GM19324 (cell line): ENCODE measurements around the gene GAS2L1.

Experiments used
- ATAC-seq: cut with Tn5 transposase; IDR thresholded peaks from one replicate; pipeline ENCODE4 v1.9.1; 2021; ENCODE audit warnings: mild to moderate bottlenecking, moderate library complexity; ENCODE audit not compliant: unreplicated experiment, low FRiP score

The GAS2L1 gene

DNA sequence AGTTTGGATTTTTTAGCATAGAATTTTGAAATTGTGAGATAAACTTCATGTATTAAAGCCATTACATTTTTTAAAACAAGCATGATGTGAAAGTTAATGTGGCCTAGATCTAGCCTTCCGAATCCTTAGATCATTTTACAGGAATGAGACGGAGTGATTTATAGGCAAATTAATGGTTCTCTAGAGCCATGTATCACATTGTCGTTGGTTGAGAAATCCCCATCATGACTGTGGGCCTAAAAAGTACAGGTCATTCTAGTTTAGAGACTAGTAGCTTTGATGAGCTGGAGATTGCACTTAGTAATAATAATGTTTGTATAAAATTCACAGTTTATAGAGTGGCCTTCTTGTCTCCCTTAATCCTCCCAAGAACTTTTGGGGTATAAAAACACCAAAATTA lies 31.3 kb upstream of the GAS2L1 start:
- ATAC-seq = no peak

DNA sequence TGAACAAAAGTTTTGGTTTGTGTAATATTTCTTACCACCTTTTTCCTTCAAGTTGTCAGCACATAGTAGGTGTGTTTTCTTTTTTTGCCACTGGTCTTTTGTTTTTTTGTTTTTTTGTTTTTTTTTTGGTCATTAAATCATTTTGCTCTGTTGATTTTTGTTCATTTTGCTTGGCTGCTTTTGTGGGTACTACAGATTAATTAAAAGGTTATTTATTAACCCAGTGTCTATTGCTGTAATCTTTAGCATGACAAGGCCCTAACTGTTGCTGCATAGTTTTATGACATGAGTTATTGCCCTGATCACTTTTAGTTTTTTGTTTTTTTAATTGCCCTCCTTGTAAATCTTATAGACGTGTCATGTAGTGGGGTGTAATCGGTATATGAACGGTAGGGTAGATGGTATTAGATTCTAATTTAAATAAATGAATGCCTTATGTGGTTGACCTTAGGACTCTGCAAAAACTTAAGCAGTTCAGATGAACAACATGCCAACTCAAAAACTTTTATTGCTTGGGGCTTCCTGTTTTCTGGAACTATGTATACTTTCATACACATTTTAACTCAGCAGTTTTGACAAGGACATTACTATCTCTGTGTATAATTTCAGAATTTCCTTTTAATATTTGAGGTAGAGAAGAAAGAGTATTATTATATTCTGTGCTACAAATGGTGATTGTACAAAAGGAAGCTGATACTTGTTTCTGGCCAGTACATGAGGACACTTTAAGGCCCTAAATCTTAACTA lies 30.5 kb upstream of the GAS2L1 start:
- no peak for ATAC-seq

DNA sequence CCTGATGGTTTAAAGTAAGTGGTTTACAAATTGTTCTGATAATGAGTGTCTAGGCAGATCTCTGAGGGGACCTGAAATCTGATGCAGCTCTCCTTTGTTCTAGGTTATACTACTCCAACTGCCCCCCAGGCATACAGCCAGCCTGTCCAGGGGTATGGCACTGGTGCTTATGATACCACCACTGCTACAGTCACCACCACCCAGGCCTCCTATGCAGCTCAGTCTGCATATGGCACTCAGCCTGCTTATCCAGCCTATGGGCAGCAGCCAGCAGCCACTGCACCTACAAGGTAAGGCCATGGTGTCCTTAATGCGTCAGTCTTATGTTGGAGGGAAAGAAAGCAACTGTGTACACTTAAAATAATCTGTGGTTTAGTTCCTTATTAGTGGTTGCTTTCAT lies 28.5 kb upstream of the GAS2L1 start:
- ATAC-seq = no peak

DNA sequence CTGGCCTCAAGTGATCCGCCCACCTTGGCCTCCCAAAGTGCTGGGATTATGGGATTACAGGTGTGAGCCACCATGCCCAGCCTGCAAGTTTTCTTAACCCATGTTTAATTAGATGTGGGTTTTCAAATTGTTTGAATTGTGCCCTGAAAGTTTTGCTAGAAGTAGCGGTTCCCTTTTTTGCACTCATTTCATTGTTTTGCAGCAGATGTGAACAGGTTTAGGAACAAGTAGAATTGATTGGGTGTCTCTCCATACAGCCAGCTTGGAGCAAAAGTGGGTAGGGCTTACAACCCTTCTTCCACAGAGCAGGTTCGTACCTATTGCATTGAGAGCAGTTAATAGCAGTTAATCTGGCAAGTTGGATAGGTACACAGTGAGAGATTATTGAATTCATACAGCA lies 22.3 kb upstream of the GAS2L1 start:
- ATAC-seq = no peak

DNA sequence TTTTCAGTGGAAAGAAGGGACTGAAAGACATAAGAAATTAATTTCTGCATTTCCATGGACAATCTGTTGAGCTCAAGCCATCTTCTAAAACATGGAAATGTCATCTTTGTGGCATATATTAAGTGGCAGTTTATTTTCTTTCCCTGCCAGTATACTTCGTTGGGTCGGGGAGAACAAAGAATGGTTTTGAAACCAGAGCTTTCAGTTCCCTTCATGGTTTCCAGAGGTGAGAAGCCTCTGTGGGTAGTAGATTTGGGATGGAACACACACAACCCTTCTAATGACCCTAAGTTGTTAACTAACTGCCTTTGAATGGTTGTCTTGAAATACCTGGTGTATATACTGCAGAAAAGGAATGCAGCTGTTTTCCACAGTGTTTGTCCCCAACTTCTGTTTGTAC lies 17.6 kb upstream of the GAS2L1 start:
- no peak for ATAC-seq

DNA sequence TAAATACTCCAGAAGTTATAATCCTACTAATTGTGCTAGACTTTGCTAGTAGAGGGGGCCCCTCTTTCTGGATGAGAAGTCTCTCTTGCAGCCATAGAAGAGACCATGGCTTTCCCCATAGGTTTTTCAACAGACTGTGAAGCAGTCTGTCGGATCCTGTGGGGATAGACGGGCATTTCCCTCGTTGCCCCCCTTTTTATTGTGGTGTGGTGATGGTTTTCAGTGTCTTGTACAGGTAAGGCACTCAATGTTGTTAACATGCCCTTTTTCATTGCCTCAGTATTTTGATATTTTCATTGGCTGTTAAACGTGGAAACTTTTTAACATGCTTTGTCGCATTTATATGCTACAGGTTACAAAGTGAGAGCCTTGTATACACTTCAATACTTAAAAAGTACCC lies 16.4 kb upstream of the GAS2L1 start:
- no peak for ATAC-seq

DNA sequence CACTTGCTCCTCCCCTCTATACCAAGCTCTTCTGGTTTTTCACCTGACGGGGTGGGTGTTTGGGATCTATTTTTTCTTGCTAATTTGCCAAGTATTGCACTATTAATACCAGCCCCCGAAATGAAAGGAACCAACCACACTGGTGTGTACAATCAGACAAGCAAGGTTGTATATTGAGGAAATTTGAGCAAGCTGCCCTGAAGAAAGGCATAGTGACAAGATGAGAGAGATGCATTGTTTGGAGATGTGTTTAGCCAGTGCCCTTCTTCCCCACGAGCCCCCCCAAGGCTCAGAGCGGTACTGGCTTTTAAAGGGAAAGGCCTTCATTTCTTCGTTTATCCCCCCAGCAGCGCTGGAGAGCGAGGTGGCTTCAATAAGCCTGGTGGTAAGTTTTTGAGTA lies 15.2 kb upstream of the GAS2L1 start:
- ATAC-seq = no peak

DNA sequence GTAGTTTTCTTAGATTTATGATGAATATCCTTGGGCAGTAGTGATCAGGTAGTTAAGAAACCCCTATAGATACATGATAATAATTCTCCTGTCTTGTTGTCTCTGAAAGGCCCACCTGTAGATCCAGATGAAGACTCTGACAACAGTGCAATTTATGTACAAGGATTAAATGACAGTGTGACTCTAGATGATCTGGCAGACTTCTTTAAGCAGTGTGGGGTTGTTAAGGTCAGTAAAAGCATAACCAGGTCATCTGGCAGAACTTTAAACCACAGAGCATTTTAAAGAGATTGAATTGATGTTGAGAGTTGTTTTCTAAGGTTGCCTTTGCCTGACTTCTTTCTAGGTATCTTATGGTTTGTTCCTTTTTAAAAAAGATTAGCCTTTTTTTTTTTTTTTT lies 14.1 kb upstream of the GAS2L1 start:
- ATAC-seq = no peak

DNA sequence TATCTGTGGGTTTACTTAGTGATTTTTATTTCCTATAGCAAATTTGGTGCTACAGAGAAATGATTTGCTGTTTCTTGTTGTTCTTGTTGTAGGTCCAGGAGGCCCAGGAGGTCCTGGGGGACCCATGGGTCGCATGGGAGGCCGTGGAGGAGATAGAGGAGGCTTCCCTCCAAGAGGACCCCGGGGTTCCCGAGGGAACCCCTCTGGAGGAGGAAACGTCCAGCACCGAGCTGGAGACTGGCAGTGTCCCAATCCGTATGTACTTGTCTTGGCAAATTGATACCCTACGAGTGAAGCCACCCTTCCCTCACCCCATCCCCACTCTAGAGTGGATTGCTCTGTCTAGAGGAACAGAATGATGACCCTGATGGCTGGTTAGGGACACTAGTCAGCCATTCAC lies 7.8 kb upstream of the GAS2L1 start:
- ATAC-seq = no peak

DNA sequence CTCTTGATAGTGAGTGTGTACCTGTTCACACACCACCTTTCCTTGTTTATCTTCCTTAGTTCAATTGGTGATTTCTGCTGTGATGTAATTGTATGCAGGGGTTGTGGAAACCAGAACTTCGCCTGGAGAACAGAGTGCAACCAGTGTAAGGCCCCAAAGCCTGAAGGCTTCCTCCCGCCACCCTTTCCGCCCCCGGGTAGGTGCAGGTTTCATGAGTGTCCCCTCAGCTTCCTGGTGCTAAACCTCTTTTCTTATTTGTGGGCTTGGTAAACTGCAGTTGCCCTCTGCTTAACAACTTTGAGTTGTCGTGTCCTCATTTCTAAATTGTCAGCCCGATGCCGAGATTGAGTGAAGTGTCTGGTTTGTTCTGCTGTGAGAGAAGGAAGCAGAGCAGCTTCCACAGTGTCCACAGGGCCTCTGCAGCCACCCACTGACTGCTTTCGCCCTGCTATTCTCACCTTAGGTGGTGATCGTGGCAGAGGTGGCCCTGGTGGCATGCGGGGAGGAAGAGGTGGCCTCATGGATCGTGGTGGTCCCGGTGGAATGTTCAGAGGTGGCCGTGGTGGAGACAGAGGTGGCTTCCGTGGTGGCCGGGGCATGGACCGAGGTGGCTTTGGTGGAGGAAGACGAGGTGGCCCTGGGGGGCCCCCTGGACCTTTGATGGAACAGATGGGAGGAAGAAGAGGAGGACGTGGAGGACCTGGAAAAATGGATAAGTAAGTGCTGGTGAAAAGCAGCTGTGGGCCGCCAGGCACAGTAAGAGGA lies 7.1 kb upstream of the GAS2L1 start:
- ATAC-seq = no peak

DNA sequence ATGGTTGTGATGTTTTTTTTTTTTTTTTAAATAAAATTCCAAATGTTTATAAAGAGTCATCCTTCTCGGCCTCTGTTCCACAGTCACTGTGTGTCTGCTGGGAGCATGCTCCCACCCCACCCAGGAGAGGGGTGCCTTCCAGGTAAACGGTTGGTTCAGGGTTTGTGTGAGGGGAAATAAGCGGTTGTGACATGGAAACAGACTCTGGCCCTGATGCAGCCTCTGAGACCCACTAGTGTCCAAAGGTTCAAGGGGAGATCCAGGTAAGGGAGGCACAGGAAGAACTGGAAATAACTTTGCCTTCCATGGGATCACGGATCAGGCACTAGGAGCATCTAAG lies 6.0 kb upstream of the GAS2L1 start:
- ATAC-seq = no peak

DNA sequence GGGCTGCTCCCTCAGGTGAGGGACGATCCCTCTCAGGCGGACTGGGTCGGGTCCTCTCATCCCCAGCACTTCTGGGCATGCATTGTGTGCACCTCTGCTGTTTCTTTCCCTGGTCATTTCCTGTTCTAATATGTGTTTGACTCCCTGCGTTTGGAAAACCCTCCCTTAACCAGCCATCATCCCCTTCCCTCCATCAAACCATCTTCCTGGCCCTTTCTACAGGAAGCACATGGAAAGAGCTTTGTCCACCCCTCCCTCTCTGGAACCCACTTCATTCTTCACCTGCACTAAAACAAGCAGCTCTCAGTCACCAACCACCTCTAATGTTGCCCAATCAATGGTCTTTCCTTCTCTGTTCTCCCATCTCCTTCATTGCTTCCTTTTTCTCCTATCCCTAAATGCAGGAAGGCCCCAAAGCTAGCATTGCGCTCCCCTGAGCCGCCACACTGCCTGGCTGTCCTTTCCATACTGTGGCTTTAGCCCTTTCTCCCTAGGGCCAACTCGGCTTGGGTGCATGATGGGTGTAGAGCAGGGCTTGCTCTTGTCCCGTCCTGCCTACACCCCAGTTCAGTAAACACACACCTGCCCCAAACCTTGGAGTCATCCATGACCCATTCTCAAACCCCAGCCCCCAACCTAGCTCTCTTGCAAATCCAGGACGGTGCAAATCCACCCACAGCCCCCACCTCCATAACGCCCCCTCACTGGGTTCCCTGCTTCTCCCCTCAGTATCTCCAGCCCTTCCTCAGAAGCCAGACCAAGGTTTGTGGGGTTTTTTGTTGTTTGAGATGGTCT lies 5.4 kb upstream of the GAS2L1 start:
- ATAC-seq = no peak

DNA sequence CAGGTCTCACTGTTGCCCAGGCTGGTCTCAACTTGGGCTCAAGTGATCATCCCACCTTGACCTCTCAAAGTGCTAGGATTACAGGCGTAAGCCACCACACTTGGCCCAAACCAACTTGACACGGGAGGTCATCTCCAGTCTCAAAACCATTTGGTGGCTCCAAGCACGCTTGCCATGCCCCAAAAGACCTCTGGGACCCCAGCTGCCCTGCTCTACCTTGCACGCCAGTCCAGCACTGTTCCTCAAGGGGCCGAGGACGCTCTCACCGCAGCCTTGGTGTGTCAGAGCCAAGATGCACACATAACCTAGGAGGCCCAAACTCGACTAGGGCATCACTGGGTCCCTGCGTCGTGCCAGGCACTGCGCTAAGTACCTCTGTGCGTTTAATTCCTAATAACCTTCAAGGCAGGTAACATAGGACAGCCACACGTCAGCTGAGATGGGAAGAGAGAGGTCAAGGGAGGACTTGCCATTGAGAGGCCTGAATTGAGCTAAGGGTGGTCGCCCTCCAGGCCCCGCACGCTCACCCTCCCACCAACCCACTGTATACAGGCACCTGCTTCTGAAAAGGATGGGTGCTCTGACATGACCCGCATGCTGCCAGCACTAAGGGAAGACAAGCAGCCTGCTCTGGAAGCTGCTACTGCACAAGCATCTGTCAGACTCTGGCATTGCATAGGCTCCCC lies 4.6 kb upstream of the GAS2L1 start:
- no peak for ATAC-seq

DNA sequence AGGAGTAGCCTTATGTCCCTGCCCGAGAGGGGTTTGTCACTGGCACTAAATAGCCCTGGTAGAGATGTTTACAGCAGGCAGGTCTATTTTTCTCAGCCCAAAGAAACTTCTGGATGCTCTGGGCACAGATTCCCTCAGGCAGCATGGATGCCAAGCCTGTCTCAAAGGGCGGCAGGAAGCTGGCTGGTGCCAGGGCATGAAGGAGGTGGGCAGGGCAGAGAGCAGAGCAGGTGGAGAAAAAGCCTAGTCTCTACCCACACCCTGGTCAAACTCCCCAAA lies 4.1 kb upstream of the GAS2L1 start:
- ATAC-seq = no peak

DNA sequence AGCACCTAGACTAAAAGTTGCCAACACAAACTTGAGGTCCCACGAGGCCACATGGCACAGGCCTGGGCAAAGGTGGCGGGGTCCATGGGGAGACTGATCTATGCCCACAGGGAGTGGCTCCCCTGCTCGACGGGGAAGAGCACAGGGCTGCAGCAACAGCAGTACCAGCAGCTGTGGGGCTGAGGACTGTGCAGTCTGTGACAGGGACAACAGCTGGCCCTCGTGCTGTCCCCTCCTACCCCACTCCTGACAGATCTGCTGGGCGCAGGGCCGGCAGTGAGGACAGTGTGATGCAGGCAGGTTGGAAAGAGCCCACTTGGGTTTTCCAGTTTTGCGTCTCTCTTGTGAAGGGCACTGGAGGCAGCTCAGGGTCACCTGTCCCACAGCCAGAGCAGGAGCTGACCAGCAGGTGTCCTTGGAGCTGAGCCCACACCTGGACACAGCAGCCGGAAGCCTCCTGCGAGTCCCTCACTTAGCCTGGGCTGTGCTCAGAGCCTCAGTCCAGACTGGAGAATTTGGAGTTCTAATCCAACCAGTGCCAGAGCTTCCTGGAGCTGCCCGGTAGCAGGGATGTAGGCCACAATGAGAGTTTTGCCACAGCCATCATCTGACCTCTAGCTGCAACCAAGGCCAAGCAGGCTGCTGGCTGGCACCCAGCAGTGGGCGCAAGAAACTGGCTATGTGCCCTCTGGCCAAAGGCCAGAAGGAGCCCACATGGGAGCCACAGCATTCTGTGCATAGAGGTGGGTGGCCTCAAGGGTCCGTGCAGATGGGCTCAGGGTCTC lies 3.6 kb upstream of the GAS2L1 start:
- ATAC-seq = no peak

DNA sequence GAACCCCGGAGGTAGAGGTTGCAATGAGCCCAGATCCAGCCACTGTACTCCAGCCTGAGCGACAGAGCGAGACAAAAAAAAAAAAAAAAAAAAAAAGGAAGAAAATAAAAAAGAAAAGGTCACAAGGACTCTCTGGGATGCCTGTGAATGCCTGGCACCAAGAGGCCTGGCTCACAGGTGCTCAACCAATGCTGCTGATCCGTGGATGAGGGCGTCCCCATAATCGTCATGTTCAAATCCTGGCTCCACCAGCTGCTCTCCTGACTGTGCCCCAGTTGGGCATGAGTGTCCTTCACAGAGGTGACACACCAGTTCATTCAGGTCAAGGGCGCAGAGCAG lies 645 bp upstream of the GAS2L1 start:
- ATAC-seq = no peak

DNA sequence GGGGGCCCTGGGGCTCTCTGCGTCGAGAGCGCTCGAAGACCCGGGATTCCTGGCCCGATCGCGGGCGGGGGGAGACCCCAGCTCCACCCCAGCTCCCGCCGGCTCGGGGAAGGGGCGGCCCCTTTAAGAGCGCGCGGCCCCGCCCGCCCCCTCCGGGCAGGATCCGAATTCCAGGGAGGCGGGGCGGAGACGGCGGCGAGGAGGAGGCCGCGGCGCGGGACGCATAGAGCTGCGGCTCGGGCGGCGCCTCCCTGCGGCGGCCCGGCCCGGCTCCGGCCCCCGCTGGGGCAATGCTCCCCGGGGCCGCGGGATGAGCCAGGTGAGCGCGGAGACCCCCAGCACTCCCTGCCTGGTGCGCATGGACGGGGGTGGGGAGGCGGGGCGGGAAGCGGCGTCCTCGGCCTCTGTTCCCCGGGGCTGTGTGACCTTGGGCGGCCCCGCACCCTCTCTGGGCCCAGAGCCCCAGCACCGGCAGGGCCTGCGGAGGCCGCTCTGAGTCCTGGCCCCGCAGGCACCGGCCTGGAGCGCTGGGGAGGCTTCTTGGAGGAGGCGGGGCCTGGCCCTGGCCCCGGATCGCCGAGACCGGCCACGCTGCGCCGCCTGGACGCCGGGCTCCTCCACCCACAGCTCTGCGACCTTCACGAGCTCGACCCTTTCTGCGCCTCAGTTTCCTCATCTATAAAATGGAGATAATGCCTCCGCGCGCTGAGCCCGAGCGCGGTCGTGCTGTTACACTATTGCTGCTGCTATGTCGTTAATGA lies 565 bp downstream of the GAS2L1 start:
- no peak for ATAC-seq

DNA sequence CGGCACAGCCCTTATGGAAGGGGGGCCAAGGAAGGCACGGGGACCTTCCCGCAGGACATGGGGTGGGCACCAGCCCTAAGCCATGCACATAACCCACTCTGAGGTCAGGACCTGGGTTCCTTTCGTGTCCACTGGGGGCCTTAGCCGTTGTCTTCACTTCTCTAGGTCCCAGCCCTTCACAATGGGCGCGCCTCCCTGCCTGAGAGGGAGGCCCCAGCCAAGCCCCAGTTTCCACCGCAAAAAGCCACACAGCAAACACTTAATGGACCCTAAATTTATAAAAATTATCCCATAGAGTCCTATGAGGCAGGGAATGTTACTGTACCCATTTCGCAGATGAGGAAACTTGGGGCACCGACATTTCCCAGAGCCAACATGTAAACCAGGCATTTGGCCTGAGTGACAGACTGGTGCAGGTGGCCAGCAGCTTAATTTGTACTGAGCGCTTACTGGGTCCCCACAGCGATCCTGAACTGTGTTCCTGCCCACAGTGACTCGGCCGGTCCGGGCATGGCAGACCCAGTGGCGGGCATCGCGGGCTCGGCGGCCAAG lies 1.2 kb downstream of the GAS2L1 start:
- ATAC-seq = no peak

DNA sequence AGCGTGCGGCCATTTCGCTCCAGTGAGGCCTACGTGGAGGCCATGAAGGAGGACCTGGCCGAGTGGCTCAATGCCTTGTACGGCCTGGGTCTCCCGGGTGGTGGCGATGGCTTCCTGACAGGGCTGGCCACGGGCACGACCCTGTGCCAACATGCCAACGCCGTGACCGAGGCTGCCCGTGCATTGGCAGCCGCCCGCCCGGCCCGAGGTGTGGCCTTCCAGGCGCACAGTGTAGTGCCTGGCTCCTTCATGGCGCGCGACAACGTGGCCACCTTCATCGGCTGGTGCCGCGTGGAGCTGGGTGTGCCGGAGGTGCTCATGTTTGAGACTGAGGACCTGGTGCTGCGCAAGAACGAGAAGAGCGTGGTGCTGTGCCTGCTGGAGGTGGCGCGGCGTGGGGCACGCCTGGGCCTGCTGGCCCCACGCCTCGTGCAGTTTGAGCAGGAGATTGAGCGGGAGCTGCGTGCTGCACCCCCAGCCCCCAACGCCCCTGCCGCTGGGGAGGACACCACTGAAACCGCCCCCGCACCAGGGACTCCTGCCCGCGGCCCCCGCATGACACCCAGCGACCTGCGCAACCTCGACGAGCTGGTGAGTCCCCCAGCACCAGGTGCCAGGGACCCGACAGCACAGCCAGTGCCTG lies 1.8 kb downstream of the GAS2L1 start:
- ATAC-seq = no peak
